ENCODE data around the gene FITM1. TPM values are rescaled to one million over a fixed set of nuclear protein-coding genes. Genes with fewer than 3 reads are reported as not detected.

FITM1 gene
- total and polyA plus RNA-seq, 8 donors = 2.7 to 12.0 (median 4.0) TPM

DNA sequence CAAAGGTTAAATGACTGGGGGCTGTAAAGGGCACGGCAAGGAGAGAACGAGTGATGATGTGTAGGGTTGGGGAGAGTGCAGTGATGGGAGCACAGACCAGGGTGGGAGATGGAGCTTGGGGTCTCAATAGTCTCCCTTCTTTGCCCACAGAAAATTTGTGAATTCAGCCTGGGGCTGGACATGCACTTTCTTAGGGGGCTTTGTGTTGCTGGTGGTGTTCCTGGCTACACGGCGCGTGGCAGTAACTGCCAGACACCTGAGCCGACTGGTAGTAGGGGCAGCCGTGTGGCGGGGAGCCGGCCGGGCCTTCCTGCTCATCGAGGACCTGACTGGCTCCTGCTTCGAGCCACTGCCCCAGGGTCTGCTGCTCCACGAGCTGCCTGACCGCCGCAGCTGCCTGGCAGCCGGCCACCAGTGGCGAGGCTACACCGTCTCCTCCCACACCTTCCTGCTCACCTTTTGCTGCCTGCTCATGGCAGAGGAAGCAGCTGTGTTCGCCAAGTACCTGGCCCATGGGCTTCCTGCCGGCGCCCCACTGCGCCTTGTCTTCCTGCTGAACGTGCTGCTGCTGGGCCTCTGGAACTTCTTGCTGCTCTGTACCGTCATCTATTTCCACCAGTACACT, 1.7 kb downstream of the FITM1 start:
- ATAC-seq = peak; percentile 31 to 46 (median 36)
- FAIRE-seq = no peak
- TF ChIP-seq, protein P1, sequence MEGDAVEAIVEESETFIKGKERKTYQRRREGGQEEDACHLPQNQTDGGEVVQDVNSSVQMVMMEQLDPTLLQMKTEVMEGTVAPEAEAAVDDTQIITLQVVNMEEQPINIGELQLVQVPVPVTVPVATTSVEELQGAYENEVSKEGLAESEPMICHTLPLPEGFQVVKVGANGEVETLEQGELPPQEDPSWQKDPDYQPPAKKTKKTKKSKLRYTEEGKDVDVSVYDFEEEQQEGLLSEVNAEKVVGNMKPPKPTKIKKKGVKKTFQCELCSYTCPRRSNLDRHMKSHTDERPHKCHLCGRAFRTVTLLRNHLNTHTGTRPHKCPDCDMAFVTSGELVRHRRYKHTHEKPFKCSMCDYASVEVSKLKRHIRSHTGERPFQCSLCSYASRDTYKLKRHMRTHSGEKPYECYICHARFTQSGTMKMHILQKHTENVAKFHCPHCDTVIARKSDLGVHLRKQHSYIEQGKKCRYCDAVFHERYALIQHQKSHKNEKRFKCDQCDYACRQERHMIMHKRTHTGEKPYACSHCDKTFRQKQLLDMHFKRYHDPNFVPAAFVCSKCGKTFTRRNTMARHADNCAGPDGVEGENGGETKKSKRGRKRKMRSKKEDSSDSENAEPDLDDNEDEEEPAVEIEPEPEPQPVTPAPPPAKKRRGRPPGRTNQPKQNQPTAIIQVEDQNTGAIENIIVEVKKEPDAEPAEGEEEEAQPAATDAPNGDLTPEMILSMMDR (IDR thresholded peaks at IDR 0.05) = no peak
- H3K27ac ChIP-seq = peak overlapping the region; percentile 76 to 87 (median 80)
- H3K9me3 ChIP-seq = no peaks in the 10 kb centered on the region
- H3K27me3 ChIP-seq = no peaks in the 10 kb centered on the region
- no peaks in the 10 kb centered on the region for H3K36me3 ChIP-seq
- peaks cover 25 to 31% (median 27%) of the 10 kb centered on the region in 3 donors for H3K4me1 ChIP-seq
- 24 to 29% methylated on average over 24 of the region's 24 CpGs for WGBS, 2 donors
- H3K4me3 ChIP-seq = no peak overlapping the region
- intact Hi-C loops (cut with DNase I) = no loop called here
- DNase-seq = peak; percentile 73 to 92 (median 82)

DNA sequence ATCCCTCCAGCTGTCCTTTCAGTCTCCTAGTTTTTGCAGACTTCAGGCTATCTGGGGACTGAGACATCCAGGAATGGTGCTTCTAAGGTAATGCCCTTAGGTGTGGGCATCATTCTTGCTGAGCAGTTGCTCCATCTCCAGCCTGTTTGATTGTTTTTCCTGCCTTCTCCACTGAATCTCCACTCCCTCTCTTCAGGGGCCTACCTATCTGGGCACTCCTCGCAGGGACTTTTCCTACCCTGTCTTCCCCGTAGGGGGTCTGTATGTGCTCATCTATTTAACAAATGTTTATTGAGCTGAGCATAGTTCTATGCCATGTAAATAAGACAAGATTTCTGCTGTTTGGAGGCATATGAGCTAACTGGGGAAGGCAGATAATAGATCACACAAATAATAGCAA, 2.5 kb downstream of the FITM1 start:
- FAIRE-seq = no peak
- TF ChIP-seq, protein P1 (IDR thresholded peaks at IDR 0.05) = no peak
- intact Hi-C loops (cut with DNase I) = no loop called here

DNA sequence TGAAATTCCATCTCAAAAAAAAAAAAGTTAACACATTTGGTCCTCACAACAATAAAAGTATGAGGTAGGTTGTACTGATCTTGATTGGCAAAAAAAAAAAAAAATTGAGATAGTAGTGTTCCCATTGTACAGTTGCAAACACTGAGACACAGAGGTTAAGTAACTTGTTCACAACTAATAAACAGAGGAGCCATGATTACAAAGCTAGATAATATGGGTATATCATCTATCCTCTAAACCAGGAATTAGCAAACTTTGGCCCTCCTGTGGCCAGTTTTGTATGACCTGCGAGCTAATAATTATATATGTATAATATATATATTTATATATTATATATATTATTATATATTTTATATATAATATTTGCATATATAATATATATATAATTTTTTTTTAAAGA, 3.3 kb downstream of the FITM1 start:
- 80 to 96% methylated on average over 1 of the region's 1 CpG for WGBS, 2 donors
- DNase-seq (no peak), ATAC-seq (no peak), FAIRE-seq (no peak)
- H3K4me3 ChIP-seq = no peak overlapping the region
- H3K27me3 ChIP-seq = no peaks in the 10 kb centered on the region
- H3K9me3 ChIP-seq = no peaks in the 10 kb centered on the region
- TF ChIP-seq, protein P1 (IDR thresholded peaks at IDR 0.05) = no peak
- intact Hi-C loops (cut with DNase I) = no loop called here
- H3K27ac ChIP-seq = no peak overlapping the region
- H3K4me1 ChIP-seq = peaks cover 27 to 31% (median 29%) of the 10 kb centered on the region in 3 donors
- H3K36me3 ChIP-seq = peaks cover 0 to 13% (median 7%) of the 10 kb centered on the region in 3 donors

More for the DNA sequence above, 2.5 kb downstream of the FITM1 start:
- Histone ChIP-seq H3K27ac (peak overlapping the region in 2 of 4 donors; percentile 24 to 78), H3K4me3 (no peak overlapping the region), H3K27me3 (no peaks in the 10 kb centered on the region), H3K9me3 (no peaks in the 10 kb centered on the region), H3K36me3 (peaks cover 0 to 6% (median under 1%) of the 10 kb centered on the region in 3 donors), H3K4me1 (peaks cover 27 to 31% (median 29%) of the 10 kb centered on the region in 3 donors)
- WGBS, 2 donors = 96 to 98% methylated on average over 2 of the region's 2 CpGs
- DNase-seq (no peak), ATAC-seq (no peak)

DNA sequence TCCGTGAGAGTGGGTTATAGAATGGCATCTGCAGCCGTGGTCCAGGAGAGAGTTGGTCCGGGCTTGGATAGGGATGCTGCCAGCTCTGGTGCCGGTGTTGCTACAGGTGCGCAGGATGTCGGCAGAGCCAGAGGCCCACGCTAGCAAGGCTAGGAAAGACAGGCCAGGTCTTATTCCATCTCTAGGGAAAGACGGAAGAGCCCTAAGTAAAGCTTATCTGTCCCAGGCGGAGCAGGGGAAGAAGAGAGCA, 5.0 kb downstream of the FITM1 start:
- 1% methylated on average over 9 of the region's 9 CpGs for WGBS, 2 donors
- FAIRE-seq (no peak), DNase-seq (no peak), ATAC-seq (peak in 1 of 4 donors; percentile 11)
- Histone ChIP-seq H3K27me3 (no peaks in the 10 kb centered on the region), H3K27ac (peak overlapping the region; percentile 70 to 95 (median 82)), H3K4me1 (peaks cover 25 to 45% (median 35%) of the 10 kb centered on the region in 3 donors), H3K9me3 (no peaks in the 10 kb centered on the region), H3K4me3 (peak overlapping the region; percentile 90 to 96 (median 93)), H3K36me3 (peaks cover 0 to 20% (median 7%) of the 10 kb centered on the region in 3 donors)
- intact Hi-C loops (cut with DNase I) = no loop called here
- TF ChIP-seq, protein P1 (IDR thresholded peaks at IDR 0.05) = no peak

All from pancreas (tissue), 10 donors.